Right lung (tissue), 5 donors: Measurements from ENCODE around the gene SSH2. TPM values are rescaled to one million over a fixed set of nuclear protein-coding genes. Genes with fewer than 3 reads are reported as not detected.
"Not testable (repeated sequence)": the region's sequence is repeated elsewhere in the genome, so short reads cannot be mapped to it uniquely, and the experiment has no call there.

Experiments
- DNase-seq, 2 donors: peaks; one replicate each; pipeline ENCODE4 v3.0.0-alpha.2; 2013
- polyA plus RNA-seq, 5 donors: library from polyadenylated mRNA; unstranded; fragments of 120-200 nt; gene quantifications; one replicate each; pipeline versions ENCODE4 v1.2.1 to v1.2.3, GENCODE V29; 2013; ENCODE audit warnings: inconsistent platforms in 1 of 5, low replicate concordance in 1 of 5; ENCODE audit not compliant: insufficient read length in 5 of 5, insufficient read depth in 1 of 5

SSH2 gene
- polyA plus RNA-seq, 5 donors, result 18.2 to 24.1 (median 23.7) TPM

GRCh38 chr17:29740017-29740416, 190.0 kb downstream of the SSH2 start:
- DNase-seq, result no peak

- no peak for DNase-seq
These were observed 195.4 kb downstream of the SSH2 start for GRCh38 chr17:29734640-29735039.

GRCh38 chr17:29733166-29733565, 196.9 kb downstream of the SSH2 start:
- no peak for DNase-seq

GRCh38 chr17:29732613-29733012, 197.4 kb downstream of the SSH2 start:
- no peak for DNase-seq

- no peak for DNase-seq
These were observed 197.8 kb downstream of the SSH2 start for GRCh38 chr17:29732209-29732608.

GRCh38 chr17:29731589-29731929, 198.5 kb downstream of the SSH2 start:
- DNase-seq, result no peak

- DNase-seq, result no peak
These were observed 201.5 kb downstream of the SSH2 start for GRCh38 chr17:29728490-29728889.

GRCh38 chr17:29726715-29727252, 203.2 kb downstream of the SSH2 start:
- DNase-seq, result peak in 1 of 2 donors; percentile 37

GRCh38 chr17:29725408-29725807, 204.6 kb downstream of the SSH2 start:
- not testable (repeated sequence) for DNase-seq

GRCh38 chr17:29723278-29724047, 206.6 kb downstream of the SSH2 start:
- DNase-seq, result no peak

GRCh38 chr17:29722411-29723198, 207.4 kb downstream of the SSH2 start:
- peak; percentile 75 to 78 for DNase-seq

GRCh38 chr17:29720551-29720950, 209.5 kb downstream of the SSH2 start:
- no peak for DNase-seq

GRCh38 chr17:29719469-29719868, 210.6 kb downstream of the SSH2 start:
- DNase-seq, result no peak

GRCh38 chr17:29718446-29719039, 211.5 kb downstream of the SSH2 start:
- DNase-seq, result no peak

GRCh38 chr17:29717817-29718216, 212.2 kb downstream of the SSH2 start:
- no peak for DNase-seq

- DNase-seq, result no peak
These were observed 213.5 kb downstream of the SSH2 start for GRCh38 chr17:29716566-29716965.

GRCh38 chr17:29715680-29716079, 214.3 kb downstream of the SSH2 start:
- no peak for DNase-seq

- DNase-seq, result no peak
These were observed 215.9 kb downstream of the SSH2 start for GRCh38 chr17:29714146-29714545.

GRCh38 chr17:29713626-29714025, 216.4 kb downstream of the SSH2 start:
- DNase-seq, result no peak

GRCh38 chr17:29711588-29712385, 218.2 kb downstream of the SSH2 start:
- no peak for DNase-seq

- DNase-seq, result no peak
These were observed 219.1 kb downstream of the SSH2 start for GRCh38 chr17:29710891-29711418.

- DNase-seq, result no peak
These were observed 219.5 kb downstream of the SSH2 start for GRCh38 chr17:29710520-29710884.
